Renal cortex interstitium (tissue), 11 donors: ENCODE results near the gene DPYSL3. TPM values are rescaled to one million over a fixed set of nuclear protein-coding genes. Genes with fewer than 3 reads are reported as not detected.

Experiments
- DNase-seq, 11 donors: peaks; one replicate each; pipeline ENCODE4 v3.0.0-alpha.2; 2013; ENCODE audit warnings: low read depth in 9 of 11, low spot score in 4 of 11; ENCODE audit errors: extremely low read depth in 1 of 11
- polyA plus RNA-seq, 3 donors: library from polyadenylated mRNA; unstranded; fragments of 120-200 nt; gene quantifications; one replicate each; pipeline ENCODE4 v1.2.1, GENCODE V29; 2013; ENCODE audit not compliant: insufficient read length in 3 of 3

DPYSL3 gene
- polyA plus RNA-seq, 3 donors = 30.4 to 44.1 (median 33.1) TPM

GRCh38 chr5:147483188-147483790 is 26.6 kb downstream of the DPYSL3 start:
- DNase-seq = no peak

DNA sequence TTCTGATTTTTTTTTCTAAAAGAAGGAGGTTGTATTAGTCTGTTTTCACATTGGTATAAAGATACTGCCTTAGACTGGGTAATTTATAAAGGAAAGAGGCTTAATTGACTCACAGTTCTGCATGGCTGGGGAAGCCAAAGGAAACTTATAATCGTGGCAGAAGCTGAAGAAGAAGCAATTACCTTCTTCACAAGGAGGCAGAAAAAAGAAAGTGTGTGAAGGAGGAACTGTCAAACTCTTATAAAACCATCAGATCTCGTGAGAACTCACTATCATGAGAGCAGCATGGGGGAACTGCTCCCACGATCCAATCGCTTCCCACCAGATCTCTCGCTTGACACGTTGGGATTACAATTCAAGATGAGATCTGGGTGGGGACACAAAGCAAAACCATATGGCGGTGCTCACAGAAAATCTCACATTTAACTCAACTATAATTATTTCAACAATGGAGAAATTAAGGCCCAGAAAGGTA is 27.1 kb downstream of the DPYSL3 start:
- no peak for DNase-seq

- no peak for DNase-seq
These were observed 27.8 kb downstream of the DPYSL3 start for GRCh38 chr5:147481874-147482705.

GRCh38 chr5:147481376-147481775 is 28.5 kb downstream of the DPYSL3 start:
- DNase-seq = no peak

GRCh38 chr5:147479949-147480348 is 29.9 kb downstream of the DPYSL3 start:
- no peak for DNase-seq

DNA sequence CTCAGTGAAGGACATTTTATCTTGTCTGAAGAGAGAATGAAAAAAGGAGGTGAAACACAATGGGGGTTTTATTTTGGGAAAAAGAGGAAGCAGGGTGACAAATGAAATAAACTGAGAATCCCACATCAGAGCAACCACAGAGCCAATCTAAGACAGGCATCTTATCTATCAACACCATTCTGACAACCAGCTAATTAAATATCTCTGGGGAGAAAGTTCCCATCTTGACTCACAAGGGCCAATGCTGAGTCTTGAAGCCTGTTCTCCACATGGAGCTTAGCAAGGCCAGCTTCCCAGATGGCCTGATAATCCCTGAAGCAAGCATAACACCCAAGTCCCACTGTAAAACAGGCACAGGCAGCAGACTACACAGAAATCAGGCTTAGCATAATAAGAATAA is 30.4 kb downstream of the DPYSL3 start:
- DNase-seq = no peak

GRCh38 chr5:147474140-147474539 is 35.7 kb downstream of the DPYSL3 start:
- no peak for DNase-seq

- DNase-seq = no peak
These were observed 37.0 kb downstream of the DPYSL3 start for GRCh38 chr5:147472664-147473475.

DNA sequence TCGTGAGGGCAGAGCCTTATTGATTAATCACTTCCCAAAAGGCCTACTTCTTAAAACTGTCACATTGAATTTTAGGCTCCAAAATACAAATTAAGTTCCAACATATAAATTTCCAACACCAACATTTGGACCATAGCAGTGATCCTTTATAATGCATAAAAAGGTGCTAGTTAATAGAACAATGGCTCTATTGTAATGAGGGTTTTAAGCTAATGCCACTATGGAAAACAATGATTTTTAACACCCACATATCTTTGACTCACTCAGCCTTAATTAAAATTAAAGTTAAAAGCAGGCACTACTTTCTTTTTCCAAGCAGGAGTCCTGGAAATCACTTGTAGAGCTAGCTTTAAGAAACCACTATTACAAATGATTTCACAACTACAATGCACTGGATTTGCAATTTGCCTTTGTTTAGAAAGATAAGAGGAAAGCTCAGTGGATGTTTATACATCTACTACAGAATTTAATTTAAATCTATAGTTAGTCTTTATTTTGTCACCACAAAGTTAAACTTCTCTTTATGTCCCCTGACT is 41.8 kb downstream of the DPYSL3 start:
- DNase-seq = no peak

DNA sequence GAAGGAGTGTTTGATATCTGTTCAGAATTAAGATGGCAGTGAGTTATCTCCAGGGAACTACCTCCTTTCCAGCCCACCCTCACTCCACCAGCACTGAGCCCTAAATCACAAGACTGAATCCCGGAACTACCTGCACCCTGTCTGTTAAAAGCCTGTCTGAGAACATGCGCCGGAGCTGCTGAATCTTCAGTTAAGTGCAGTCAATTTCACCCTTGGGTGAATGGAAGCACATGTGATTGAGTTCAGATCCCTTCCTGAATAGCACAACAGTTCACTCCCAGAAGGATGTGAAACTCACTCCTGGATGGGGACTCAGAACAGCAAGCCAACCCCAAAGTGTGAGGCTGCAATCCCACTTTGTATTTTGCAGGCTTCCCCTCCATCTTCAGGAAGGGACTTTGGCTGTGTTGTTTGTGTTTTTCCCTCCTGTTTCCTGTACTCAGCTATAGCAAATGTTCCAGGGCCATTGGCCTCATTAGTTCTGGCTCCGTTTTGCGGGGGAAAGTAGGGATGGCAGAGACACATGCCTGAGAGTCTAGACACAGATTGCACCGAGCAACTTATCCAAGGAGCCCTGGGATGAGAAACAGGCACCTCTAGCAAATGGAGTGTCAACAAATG is 43.4 kb downstream of the DPYSL3 start:
- DNase-seq = no peak

DNA sequence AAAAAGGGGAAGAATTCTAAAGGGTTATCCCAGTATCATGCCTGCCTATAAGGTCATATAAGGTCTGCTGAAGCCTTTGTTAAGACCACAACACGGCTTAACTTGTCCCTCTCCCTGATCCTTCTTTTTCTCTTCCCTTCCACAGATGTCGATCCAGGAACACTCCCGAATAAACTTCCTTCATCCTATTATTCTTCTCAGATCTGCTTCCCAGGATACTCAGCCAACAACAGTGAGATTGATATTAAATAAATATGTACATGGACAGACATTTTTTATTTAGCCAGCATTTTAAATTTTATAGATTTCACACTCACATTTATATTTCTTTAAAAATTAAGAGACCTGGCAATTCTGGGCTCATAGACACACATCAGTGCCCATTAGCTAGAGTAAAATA is 44.1 kb downstream of the DPYSL3 start:
- DNase-seq = no peak

DNA sequence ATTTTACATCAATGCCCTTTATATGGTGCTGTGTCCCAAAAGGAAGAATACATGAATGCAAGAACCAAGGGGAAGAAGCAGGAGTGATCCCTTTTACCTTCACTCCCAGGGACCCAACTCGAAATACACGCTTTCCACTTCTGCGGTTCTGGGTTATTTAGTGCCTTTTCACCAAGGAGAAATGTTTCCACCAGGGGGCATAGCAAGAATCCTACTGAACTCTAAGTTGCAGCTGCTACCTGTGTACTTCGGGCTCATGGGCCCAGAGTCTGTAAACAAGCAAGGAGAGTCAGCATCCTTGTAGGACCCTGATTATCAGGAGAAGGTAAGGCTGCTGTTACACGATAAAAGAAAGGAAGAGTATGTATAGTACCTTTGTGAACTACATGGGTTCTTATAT is 45.7 kb downstream of the DPYSL3 start:
- peak in 1 of 11 donors; percentile 18 for DNase-seq

- no peak for DNase-seq
These were observed 48.0 kb downstream of the DPYSL3 start for GRCh38 chr5:147461915-147462314.

GRCh38 chr5:147460380-147460779 is 49.5 kb downstream of the DPYSL3 start:
- no peak for DNase-seq

DNA sequence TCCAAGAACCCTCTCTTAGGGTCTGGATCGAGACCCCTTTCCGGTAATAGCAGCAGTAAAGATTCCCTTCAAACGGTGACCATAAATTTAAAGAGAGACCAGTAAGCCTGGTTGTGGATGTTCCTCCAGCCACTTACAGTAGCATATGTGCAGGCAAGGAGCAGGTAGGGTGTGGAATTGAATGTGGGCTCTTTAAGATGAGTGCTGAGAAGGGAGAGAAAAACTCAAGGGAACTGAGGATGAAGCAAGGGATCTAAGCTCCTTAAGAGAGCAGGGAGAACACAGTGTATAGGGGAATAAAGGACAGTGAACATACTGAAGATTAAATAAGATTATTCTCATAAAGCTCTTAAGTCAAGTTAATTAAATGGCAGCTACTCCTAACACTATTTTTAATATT is 51.3 kb downstream of the DPYSL3 start:
- no peak for DNase-seq

- DNase-seq = no peak
These were observed 53.9 kb downstream of the DPYSL3 start for GRCh38 chr5:147455822-147456450.

DNA sequence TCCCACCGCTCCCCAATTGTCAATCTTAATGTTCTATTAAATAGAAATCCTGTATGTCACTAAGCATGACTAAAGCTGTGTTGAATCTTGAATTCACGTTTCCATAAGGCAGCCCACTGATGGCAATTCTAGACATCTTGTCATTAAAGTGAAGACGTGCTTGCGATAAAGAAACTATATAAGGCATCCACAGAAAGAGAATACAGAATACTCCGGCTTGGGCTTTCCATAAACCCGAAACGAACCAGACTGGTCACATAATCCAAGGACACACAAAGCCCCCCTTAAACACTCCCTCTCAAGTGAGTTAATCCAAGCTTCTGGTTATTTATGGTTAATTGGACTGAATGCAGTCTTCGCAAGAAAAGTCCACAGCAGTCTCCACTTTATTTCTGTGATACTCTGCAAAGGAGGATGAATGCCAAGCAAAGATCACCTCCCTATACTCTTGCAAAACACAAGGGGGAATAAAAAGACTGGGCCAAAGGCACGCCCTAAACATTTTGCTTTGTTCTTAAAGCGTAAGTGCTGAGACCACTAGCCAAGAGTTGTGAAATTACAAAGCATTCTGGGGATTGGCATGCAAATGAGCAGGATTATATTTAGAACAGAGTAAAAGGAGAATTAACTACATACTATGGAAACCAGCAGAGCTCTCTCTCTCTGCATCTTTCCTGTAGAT is 54.7 kb downstream of the DPYSL3 start:
- no peak for DNase-seq
